GM12875 (cell line): ENCODE measurements around the gene PRSS21.

Experiments
- H3K4me3 ChIP-seq: one replicate; pipeline ENCODE4 v1.5.1; 2011; ENCODE audit warnings: low read depth, low read length, control low read depth
- TF ChIP-seq, protein P1 (sequence below): IDR thresholded peaks from 2 replicates; pipeline ENCODE4 v1.5.1; 2011; ENCODE audit warnings: low read depth, mild to moderate bottlenecking, control low read depth, inconsistent platforms, low read length, moderate library complexity, borderline replicate concordance; ENCODE audit not compliant: insufficient read depth

PRSS21 gene

DNA sequence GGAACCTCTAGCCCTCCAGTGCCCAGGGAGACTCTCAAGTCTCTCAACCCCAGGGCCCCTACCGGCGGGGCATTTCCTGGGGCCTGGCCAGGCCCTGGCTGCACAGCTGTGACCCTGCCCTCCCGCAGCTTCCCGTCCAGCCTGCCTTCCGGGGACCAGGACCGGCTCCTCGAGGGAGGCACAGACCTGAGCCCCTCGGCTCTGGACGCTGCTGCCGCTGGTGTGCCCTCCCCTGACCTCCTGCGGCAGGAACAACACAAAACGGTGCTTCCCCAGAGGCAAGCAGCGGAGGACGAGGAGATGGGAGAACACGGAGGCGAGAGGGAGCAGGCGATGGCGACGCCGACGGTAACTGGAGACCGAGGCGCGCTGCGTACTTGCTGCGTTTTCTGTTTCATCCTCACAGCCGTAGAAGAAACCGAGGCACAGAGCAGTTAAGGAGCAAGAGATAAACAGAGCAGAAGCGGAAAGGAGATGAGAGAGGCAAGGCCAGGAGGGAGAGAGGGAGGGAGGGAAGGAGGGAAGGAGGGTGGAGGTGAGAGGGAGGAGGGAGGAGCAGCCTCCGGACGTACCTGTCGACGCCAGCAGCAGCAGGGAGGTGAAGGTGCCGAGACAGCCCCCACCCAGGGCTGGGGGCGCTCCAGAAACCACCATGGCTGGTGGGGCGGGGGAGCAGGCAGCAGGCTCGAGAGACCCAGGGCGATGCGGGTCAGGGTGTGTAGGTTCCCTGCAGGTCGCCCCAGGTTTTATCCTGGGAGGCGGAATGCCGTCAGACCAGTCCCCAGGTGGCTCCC, 40.6 kb downstream of the PRSS21 start, which contains the start of gene PRSS22:
PRSS22 (minus strand) TSS at position 720 of the 794 bp plus-strand sequence; CDS start at position 654, 66 bp downstream.
- H3K4me3 ChIP-seq: no peak within 1 kb of the TSS
- TF ChIP-seq, protein P1, sequence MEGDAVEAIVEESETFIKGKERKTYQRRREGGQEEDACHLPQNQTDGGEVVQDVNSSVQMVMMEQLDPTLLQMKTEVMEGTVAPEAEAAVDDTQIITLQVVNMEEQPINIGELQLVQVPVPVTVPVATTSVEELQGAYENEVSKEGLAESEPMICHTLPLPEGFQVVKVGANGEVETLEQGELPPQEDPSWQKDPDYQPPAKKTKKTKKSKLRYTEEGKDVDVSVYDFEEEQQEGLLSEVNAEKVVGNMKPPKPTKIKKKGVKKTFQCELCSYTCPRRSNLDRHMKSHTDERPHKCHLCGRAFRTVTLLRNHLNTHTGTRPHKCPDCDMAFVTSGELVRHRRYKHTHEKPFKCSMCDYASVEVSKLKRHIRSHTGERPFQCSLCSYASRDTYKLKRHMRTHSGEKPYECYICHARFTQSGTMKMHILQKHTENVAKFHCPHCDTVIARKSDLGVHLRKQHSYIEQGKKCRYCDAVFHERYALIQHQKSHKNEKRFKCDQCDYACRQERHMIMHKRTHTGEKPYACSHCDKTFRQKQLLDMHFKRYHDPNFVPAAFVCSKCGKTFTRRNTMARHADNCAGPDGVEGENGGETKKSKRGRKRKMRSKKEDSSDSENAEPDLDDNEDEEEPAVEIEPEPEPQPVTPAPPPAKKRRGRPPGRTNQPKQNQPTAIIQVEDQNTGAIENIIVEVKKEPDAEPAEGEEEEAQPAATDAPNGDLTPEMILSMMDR: no peak

DNA sequence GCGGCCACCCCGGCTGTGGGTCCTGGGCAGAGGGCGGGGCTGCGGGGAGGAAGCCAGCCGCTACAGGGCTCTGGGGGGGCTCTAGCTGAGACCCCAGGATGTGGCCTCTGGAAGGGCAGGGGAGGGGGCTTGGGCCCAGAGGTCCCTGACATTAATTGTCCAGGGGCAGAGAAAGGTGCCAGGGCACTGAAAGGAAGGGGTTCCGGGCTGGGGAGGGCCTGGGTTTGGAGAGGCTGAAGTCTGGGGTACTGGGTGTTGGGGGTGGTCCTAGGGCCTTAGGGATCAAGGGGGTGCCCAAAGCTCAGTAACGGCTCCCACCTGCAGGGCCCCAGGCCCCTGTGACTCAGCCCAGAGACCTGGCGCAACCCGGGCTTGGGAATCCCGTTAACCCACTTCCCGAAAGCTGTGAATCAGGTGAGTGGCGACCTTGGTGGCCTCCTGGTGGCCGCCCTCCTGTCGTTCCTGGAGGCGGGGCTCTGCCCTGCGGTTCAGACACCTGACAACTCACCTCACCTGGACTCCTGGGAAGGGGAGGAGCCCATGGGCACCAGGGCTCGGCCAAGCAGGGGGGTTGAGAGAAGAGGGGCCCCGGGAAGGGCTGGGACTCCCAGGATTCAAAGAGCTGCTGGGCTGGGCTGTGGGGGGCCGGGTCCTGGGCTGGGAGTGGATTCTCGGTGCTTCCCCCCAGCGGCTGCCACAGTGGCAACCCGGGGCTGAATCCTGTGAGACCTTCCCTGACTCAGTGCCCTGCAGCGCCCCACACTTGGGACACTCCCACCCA, 41.4 kb downstream of the PRSS21 start:
- H3K4me3 ChIP-seq: no peak overlapping the region
- TF ChIP-seq, protein P1: no peak

DNA sequence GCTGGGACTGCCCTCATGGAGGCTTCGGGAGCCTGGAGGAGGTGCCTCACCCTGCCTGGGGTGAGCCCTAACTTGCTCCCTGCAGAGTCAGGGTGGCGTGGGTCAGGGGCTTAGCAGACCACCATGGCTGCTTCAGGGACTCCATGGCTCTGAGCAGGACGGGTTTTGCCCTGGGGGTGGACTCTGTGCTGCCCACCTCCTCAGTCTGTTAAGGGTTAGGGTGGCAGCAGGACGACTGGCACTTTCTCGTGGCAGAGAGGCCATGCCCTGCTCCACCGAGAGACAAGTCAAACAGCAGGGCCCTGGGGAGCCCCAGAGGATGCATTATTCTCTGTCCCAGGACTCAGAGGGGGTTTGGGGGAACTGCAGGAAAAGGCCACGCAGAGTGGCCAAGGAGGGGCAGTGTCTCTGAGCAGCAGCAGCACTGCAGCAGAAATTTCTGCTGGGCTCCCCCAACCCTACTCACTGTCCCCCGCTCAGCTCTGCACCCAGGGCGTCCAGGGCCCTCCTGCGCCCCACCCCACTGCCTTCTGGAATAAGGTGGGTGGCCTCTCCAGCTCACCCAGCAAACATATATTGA, 42.7 kb downstream of the PRSS21 start:
- H3K4me3 ChIP-seq: no peak overlapping the region
- TF ChIP-seq, protein P1: no peak

DNA sequence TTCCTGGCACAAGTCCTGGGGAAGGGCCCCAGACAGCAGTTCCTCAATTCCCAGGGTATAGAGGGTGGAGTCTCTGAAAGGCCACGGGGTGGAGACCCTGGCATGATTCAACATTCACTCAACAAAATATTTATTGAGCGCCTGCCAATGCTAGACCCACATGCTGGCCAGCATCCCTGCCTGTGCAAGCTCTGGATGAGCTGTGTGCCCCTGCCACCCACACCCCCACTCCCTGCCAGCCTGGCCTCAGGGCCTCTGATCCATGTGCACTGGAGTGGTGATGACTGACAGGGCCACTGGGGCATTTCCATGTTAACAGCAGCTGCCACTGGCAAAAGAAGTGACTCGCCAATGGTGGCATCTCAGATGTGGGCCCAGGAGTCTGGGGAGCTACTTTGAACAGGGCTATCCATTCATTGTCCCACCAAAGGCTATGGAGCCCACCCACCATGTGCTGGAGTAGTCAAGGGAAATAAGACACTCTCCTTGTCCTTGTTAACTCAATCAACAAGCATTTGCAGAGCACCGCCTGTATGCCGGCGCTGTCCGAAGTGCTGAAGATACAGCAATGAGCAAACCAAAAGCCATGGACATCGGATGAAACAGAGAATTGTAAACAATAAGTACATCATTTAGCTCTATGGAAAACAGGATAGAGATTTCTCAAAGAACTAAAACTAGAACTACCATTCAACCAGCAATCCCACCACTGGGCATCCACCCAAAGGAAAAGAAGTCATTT, 44.0 kb downstream of the PRSS21 start:
- H3K4me3 ChIP-seq: no peak overlapping the region
- TF ChIP-seq, protein P1: no peak

DNA sequence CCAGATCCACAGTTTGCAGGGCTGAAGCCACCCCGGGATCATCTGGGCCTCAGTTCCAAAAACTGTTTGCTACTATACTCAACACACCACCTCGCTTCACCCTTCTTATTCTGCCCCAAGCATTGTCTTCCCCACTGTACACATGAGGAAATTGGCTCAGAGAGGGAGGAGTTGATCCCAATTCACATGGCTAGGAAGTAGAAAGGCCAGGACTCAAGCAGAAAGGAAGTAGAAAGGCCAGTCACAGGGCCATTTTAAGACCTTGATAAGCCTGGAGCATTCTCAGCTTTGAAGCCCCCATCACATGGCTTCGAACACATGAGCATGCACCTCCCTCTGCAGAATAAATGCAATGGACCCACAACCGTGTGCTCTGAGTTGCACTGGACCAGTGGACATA, 48.6 kb downstream of the PRSS21 start:
- H3K4me3 ChIP-seq: no peak overlapping the region
- TF ChIP-seq, protein P1: no peak

DNA sequence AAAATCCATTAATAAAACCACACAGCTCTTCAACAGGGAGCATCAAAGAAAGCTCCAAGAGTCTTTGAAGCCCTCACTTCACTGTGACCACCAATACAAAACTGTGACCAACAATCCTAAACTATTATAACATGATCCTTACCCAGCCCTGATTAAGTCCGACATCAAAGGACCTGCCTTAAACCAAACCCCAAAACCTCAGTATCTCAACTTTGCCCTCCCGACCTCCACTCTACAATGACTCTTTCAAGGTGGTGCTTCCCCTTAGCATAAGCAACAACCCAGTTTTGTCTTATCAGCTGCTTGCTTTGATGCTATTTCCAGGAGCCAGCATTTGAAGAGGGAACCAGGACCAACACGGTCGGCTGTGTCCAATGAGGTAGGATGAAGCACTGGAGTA, 49.4 kb downstream of the PRSS21 start:
- TF ChIP-seq, protein P1: no peak
- H3K4me3 ChIP-seq: no peak overlapping the region
